ENCODE data around the gene FA2H.

FA2H gene

GRCh38 chr16:74713325-74713724, 61.3 kb downstream of the FA2H start:
- Histone ChIP-seq H3K27ac (ENCODE audit: low read depth, low read length) (no peak overlapping the region), H3K9me2 (replicated peaks; ENCODE audit: insufficient read depth, low read length) (no peaks in the 10 kb centered on the region), H3K79me2 (ENCODE audit: insufficient read depth, low read length) (no peaks in the 10 kb centered on the region), H3F3A (ENCODE audit: insufficient read depth) (no peaks in the 10 kb centered on the region), H2AFZ (ENCODE audit: low read depth, low read length, severe bottlenecking) (no peak overlapping the region), H3K9me3 (ENCODE audit: insufficient read depth, low read length) (no peaks in the 10 kb centered on the region), H4K20me1 (ENCODE audit: low read depth, low read length) (no peaks in the 10 kb centered on the region), H3K9ac (ENCODE audit: low read length) (no peak overlapping the region), H3K36me3 (ENCODE audit: low read length) (no peaks in the 10 kb centered on the region), H3K4me3 (ENCODE audit: insufficient read depth, low read length, poor library complexity, severe bottlenecking) (no peak overlapping the region), H3K27me3 (ENCODE audit: low read length) (no peaks in the 10 kb centered on the region), H3K4me2 (ENCODE audit: low read depth, low read length, poor library complexity, severe bottlenecking) (no peak overlapping the region)
- no peak for TF ChIP-seq EZH2phosphoT487 (conservative IDR thresholded peaks at IDR 0.05; ENCODE audit: low read length)
- TF ChIP-seq CTCF (IDR thresholded peaks at IDR 0.05; ENCODE audit: insufficient read depth, low read length, poor library complexity, severe bottlenecking): no peak

- no peak for TF ChIP-seq CTCF (IDR thresholded peaks at IDR 0.05; ENCODE audit: insufficient read depth, low read length, poor library complexity, severe bottlenecking)
- TF ChIP-seq EZH2phosphoT487 (conservative IDR thresholded peaks at IDR 0.05; ENCODE audit: low read length): no peak
- no peak overlapping the region for H3K4me3 ChIP-seq (ENCODE audit: insufficient read depth, low read length, poor library complexity, severe bottlenecking)
- no peaks in the 10 kb centered on the region for H3F3A ChIP-seq (ENCODE audit: insufficient read depth)
- H3K9me3 ChIP-seq (ENCODE audit: insufficient read depth, low read length): no peaks in the 10 kb centered on the region
- no peaks in the 10 kb centered on the region for H3K27me3 ChIP-seq (ENCODE audit: low read length)
- H2AFZ ChIP-seq (ENCODE audit: low read depth, low read length, severe bottlenecking): no peak overlapping the region
- H3K36me3 ChIP-seq (ENCODE audit: low read length): no peaks in the 10 kb centered on the region
- H3K9me2 ChIP-seq (replicated peaks; ENCODE audit: insufficient read depth, low read length): no peaks in the 10 kb centered on the region
- H3K79me2 ChIP-seq (ENCODE audit: insufficient read depth, low read length): no peaks in the 10 kb centered on the region
- H3K9ac ChIP-seq (ENCODE audit: low read length): no peak overlapping the region
- H3K4me2 ChIP-seq (ENCODE audit: low read depth, low read length, poor library complexity, severe bottlenecking): no peak overlapping the region
- H3K27ac ChIP-seq (ENCODE audit: low read depth, low read length): no peak overlapping the region
- no peaks in the 10 kb centered on the region for H4K20me1 ChIP-seq (ENCODE audit: low read depth, low read length)
These were observed 62.7 kb downstream of the FA2H start for GRCh38 chr16:74711938-74712337.

- Histone ChIP-seq H3K4me2 (ENCODE audit: low read depth, low read length, poor library complexity, severe bottlenecking) (no peak overlapping the region), H3F3A (ENCODE audit: insufficient read depth) (no peaks in the 10 kb centered on the region), H3K79me2 (ENCODE audit: insufficient read depth, low read length) (no peaks in the 10 kb centered on the region), H3K9me2 (replicated peaks; ENCODE audit: insufficient read depth, low read length) (no peaks in the 10 kb centered on the region), H3K27ac (ENCODE audit: low read depth, low read length) (no peak overlapping the region), H3K9ac (ENCODE audit: low read length) (no peak overlapping the region), H3K4me3 (ENCODE audit: insufficient read depth, low read length, poor library complexity, severe bottlenecking) (no peak overlapping the region), H4K20me1 (ENCODE audit: low read depth, low read length) (no peaks in the 10 kb centered on the region), H3K36me3 (ENCODE audit: low read length) (no peaks in the 10 kb centered on the region), H2AFZ (ENCODE audit: low read depth, low read length, severe bottlenecking) (no peak overlapping the region), H3K9me3 (ENCODE audit: insufficient read depth, low read length) (no peaks in the 10 kb centered on the region), H3K27me3 (ENCODE audit: low read length) (no peaks in the 10 kb centered on the region)
- TF ChIP-seq EZH2phosphoT487 (conservative IDR thresholded peaks at IDR 0.05; ENCODE audit: low read length): no peak
- TF ChIP-seq CTCF (IDR thresholded peaks at IDR 0.05; ENCODE audit: insufficient read depth, low read length, poor library complexity, severe bottlenecking): no peak
These were observed 64.2 kb downstream of the FA2H start for GRCh38 chr16:74710401-74710800.
